ENCODE data around the gene TEX261.

TEX261 gene

DNA sequence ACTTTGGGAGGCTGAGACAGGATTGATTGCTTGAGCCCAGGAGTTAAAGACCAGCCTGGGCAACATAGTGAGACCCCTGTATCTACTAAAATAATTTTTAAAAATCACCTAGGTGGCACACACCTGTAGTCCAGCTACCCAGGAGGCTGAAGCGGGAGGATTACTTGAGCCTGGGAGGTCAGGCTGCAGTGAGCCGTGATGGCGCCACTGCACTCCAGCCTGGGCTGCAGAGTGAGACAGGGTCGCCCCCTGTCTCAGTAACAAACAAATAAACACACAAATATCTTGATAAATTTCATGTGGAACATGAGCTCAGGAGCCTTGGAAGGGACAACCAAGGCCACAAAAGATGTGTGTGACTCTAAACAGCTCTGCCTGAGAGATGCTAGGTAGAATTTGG is 28.0 kb downstream of the TEX261 start:
- DNase-seq (ENCODE audit: low read depth) = no peak
- TF ChIP-seq, protein P1, sequence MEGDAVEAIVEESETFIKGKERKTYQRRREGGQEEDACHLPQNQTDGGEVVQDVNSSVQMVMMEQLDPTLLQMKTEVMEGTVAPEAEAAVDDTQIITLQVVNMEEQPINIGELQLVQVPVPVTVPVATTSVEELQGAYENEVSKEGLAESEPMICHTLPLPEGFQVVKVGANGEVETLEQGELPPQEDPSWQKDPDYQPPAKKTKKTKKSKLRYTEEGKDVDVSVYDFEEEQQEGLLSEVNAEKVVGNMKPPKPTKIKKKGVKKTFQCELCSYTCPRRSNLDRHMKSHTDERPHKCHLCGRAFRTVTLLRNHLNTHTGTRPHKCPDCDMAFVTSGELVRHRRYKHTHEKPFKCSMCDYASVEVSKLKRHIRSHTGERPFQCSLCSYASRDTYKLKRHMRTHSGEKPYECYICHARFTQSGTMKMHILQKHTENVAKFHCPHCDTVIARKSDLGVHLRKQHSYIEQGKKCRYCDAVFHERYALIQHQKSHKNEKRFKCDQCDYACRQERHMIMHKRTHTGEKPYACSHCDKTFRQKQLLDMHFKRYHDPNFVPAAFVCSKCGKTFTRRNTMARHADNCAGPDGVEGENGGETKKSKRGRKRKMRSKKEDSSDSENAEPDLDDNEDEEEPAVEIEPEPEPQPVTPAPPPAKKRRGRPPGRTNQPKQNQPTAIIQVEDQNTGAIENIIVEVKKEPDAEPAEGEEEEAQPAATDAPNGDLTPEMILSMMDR (IDR thresholded peaks at IDR 0.05; ENCODE audit: control insufficient read depth, extremely low read depth, insufficient read depth) = no peak

GRCh38 chr2:70965506-70965905 is 29.2 kb downstream of the TEX261 start:
- no peak for DNase-seq (ENCODE audit: low read depth)
- TF ChIP-seq, protein P1 (IDR thresholded peaks at IDR 0.05; ENCODE audit: control insufficient read depth, extremely low read depth, insufficient read depth) = no peak
- H3K4me3 ChIP-seq (ENCODE audit: low read depth, low read length) = no peak overlapping the region

More for the DNA sequence above, 28.0 kb downstream of the TEX261 start:
- no peak overlapping the region for H3K4me3 ChIP-seq (ENCODE audit: low read depth, low read length)

DNA sequence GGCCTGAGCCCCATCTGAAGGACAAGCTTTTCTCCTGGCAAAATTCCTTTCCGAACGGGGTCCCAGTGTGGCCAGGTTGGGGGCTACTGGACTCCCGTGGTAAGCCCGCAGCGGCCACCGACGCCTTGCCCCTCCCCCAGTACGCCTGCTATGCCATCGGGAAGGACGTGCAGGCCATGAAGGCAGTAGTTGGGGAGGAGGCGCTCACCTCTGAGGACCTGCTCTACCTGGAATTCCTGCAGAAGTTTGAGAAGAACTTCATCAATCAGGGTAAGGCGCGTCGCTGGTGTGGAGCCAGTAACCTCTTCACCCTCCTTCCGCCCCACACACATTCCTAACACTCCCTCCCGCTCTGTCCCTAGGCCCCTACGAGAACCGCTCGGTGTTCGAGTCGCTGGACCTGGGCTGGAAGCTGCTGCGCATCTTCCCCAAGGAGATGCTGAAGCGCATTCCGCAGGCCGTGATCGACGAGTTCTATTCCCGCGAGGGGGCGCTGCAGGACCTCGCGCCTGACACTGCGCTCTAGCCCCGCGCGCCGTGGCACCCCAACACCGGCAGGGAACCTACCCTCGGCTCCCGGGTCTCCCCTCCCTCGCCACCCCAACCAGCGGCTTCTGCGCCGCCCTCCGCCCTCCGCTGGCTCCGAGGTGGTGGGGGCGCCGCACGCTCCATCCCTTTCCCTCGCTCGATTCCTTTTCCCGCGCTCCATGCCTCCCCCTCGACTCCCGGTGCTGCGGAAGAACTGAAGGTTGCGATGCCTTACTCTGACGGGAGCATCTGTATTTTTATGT is 29.9 kb downstream of the TEX261 start:
- DNase-seq (ENCODE audit: low read depth) = no peak
- H3K4me3 ChIP-seq (ENCODE audit: low read depth, low read length) = no peak overlapping the region
- TF ChIP-seq, protein P1 (IDR thresholded peaks at IDR 0.05; ENCODE audit: control insufficient read depth, extremely low read depth, insufficient read depth) = peak; percentile 44

DNA sequence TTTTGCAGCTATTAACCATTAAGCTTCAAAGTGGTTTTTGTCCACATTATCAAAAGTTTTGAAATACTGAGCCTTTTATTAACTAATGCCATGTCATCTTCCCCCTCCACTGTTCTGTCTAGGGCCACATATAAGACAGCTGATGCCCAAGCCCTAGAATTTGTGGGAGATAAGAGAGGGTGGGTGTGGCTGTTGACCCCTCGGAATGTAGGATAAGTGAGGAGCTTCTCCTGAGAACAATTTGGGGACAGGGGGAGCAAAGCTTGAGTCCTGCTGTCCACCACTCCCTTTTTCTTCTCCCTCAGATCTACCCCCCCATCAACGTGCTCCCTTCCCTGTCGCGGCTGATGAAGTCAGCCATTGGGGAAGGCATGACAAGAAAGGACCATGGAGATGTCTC is 30.5 kb downstream of the TEX261 start:
- TF ChIP-seq, protein P1 (IDR thresholded peaks at IDR 0.05; ENCODE audit: control insufficient read depth, extremely low read depth, insufficient read depth) = no peak
- H3K4me3 ChIP-seq (ENCODE audit: low read depth, low read length) = no peak overlapping the region
- no peak for DNase-seq (ENCODE audit: low read depth)

DNA sequence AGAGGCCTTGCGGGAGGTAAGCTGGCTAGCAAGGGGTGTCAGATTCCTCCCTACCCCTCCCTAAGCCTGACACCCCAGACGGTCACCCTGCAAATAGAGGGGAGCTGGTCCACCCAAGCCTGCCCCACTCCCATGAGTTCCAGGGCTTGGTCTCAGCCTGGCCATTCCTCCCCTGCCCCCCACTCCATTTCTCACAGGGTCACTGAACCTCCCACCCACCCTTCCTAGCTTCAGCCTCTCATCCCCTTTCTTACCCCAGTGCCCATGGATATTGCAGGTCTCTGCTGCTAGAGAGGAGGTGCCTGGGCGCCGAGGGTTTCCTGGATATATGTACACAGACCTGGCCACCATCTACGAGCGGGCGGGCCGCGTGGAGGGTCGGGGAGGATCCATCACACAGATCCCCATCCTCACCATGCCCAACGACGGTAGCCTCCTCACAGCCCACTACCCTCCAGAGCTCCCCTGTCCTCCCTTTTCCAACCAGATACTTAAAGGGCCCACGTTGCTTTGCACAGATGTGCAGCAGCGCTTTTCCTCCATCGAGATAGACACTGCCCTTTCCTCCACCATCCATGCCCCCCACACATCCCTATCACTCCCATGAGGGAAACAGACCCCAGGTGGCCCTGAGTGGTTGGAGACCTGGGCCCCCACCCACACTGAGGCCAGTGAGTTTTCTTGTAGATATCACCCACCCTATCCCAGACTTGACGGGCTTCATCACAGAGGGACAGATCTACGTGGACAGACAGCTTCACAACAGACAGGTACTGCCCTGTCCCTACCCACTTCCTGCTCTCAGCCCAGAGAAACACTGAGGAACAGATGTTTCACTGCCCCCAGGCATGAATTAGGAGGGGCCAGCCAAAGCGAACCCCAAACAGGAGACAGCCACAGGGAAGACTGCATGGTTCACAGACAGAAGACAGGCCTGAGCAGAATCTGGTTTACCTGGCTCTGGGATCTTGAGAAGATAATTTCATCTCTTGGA is 31.5 kb downstream of the TEX261 start:
- H3K4me3 ChIP-seq (ENCODE audit: low read depth, low read length) = no peak overlapping the region
- no peak for DNase-seq (ENCODE audit: low read depth)
- TF ChIP-seq, protein P1 (IDR thresholded peaks at IDR 0.05; ENCODE audit: control insufficient read depth, extremely low read depth, insufficient read depth) = no peak

DNA sequence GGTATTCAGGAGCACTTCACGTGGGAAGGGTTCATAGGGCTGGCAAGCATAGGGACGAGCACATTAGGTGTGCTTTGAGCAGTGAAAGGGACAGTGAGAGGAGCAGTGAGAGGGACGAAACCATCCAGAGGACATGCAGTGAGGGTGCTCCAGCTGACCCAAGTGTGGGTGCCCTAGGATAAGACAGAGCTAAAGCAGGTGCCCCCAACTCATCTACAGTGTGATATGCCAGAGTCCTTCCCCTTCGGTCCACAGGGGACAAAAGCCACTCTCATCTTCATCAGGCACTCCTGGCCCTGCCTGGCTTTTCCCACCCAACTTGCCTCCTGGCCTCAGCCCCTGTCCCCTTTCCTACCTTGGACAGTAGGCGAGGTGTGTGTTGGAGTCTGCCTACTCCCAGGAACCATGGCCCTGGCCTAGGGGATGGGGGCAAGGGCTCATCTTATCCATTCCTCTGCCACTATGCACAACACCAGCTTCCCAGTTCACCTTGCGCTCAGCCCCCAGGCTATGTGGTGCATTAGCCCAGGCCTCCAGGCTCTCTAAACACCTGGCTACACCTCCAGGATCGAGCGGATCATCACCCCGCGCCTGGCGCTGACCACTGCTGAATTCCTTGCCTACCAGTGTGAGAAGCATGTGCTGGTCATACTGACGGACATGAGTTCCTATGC is 32.3 kb downstream of the TEX261 start:
- DNase-seq (ENCODE audit: low read depth) = no peak
- TF ChIP-seq, protein P1 (IDR thresholded peaks at IDR 0.05; ENCODE audit: control insufficient read depth, extremely low read depth, insufficient read depth) = no peak
- H3K4me3 ChIP-seq (ENCODE audit: low read depth, low read length) = no peak overlapping the region

Measured in LNCaP clone FGC (cell line).